B cell (primary cell): Measurements from ENCODE around the gene RBP4. TPM values are rescaled to one million over a fixed set of nuclear protein-coding genes. Genes with fewer than 3 reads are reported as not detected.

Experiments used
- ATAC-seq: fragments of 200-7000 bp; cut with Tn5 transposase; one replicate; pipeline ENCODE4 v1.10.0; 2021; ENCODE audit warnings: low read depth, mild to moderate bottlenecking, moderate number of reproducible peaks, moderate library complexity
- CTCF ChIA-PET: fragments of 350-600 bp; sonication (Branson Sonifier 250); formaldehyde crosslinking; loops from one replicate; lab custom pipeline; 2021; ENCODE audit warnings: antibody characterized with exemption, inconsistent platforms; lab: Charles Lee
- POLR2A ChIA-PET: fragments of 350-600 bp; sonication (Branson Sonifier 250); formaldehyde crosslinking; loops from one replicate; lab custom pipeline; 2021; ENCODE audit warnings: antibody characterized with exemption; lab: Charles Lee
- DNase-seq: peaks from one replicate; pipeline ENCODE4 v3.0.0; 2013
- H2AFZ ChIP-seq: 2 replicates; pipeline ENCODE4 v1.6.1; 2012; ENCODE audit warnings: mild to moderate bottlenecking, low read depth, low read length; ENCODE audit not compliant: insufficient read depth, poor library complexity, severe bottlenecking
- H3K27ac ChIP-seq, 2 donors: 1 replicate in 1 of 2; 2 replicates in 1 of 2; pipeline ENCODE4 v1.5.1; 2012 to 2013; ENCODE audit warnings: low read length in 2 of 2, mild to moderate bottlenecking in 2 of 2, moderate library complexity in 1 of 2
- H3K27me3 ChIP-seq, 4 experiments: fragments of 200-600 bp in 1 of 4; sonication (generic) in 1 of 4; replicated peaks in 1 of 4; 1 replicate in 2 of 4; 2 replicates in 2 of 4; pipeline versions ENCODE4 v1.6.1 to v1.7.0; 2013 to 2016; ENCODE audit warnings: low read length in 3 of 4, mild to moderate bottlenecking in 2 of 4, mixed read lengths in 1 of 4, moderate library complexity in 1 of 4; ENCODE audit not compliant: insufficient read depth in 4 of 4, control insufficient read depth in 3 of 4; ENCODE audit errors: control extremely low read depth in 1 of 4
- H3K36me3 ChIP-seq, 2 experiments: replicated peaks in 1 of 2; 1 replicate in 1 of 2; 2 replicates in 1 of 2; pipeline versions ENCODE4 v1.6.1 to v1.7.1; 2013; ENCODE audit warnings: low read length in 1 of 2; ENCODE audit not compliant: insufficient read depth in 2 of 2, control insufficient read depth in 1 of 2; ENCODE audit errors: control extremely low read depth in 1 of 2, extremely low read depth in 1 of 2
- H3K4me1 ChIP-seq, 2 donors: fragments of 200-600 bp in 1 of 2; sonication (generic) in 1 of 2; 1 replicate in 1 of 2; 2 replicates in 1 of 2; pipeline versions ENCODE4 v1.5.1 to v1.6.1; 2013 to 2017; ENCODE audit warnings: low read length in 2 of 2; ENCODE audit not compliant: control insufficient read depth in 2 of 2, insufficient read depth in 2 of 2
- H3K4me2 ChIP-seq: replicated peaks from 2 replicates; pipeline ENCODE3; 2012; ENCODE audit warnings: mild to moderate bottlenecking, low read depth, low read length; ENCODE audit not compliant: poor library complexity, severe bottlenecking
- H3K4me3 ChIP-seq, 5 experiments: fragments of 200-600 bp in 1 of 5; sonication (generic) in 1 of 5; 1 replicate in 3 of 5; 2 replicates in 2 of 5; pipeline versions ENCODE4 v1.5.1 to v1.7.0; 2011 to 2016; ENCODE audit warnings: low read length in 4 of 5, mild to moderate bottlenecking in 4 of 5, low read depth in 2 of 5, control low read depth in 1 of 5, moderate library complexity in 1 of 5; ENCODE audit not compliant: insufficient read depth in 1 of 5; ENCODE audit errors: control extremely low read depth in 1 of 5, extremely low read depth in 1 of 5
- H3K79me2 ChIP-seq: fragments of 200-600 bp; sonication (generic); one replicate; pipeline ENCODE4 v1.6.0; 2016; ENCODE audit warnings: low read length; ENCODE audit not compliant: control insufficient read depth, insufficient read depth
- H3K9ac ChIP-seq: fragments of 200-600 bp; sonication (generic); 2 replicates; pipeline ENCODE4 v1.6.1; 2017; ENCODE audit warnings: mild to moderate bottlenecking, low read length, moderate library complexity
- H3K9me3 ChIP-seq, 3 donors: one replicate each; pipeline versions ENCODE4 v1.6.1 to v1.7.1; 2013; ENCODE audit warnings: low read length in 2 of 3; ENCODE audit not compliant: control insufficient read depth in 2 of 3, insufficient read depth in 1 of 3; ENCODE audit errors: control extremely low read depth in 1 of 3
- H4K20me1 ChIP-seq: 2 replicates; pipeline ENCODE4 v1.6.0; 2012; ENCODE audit warnings: mild to moderate bottlenecking, low read length; ENCODE audit not compliant: insufficient read depth, control insufficient read depth, poor library complexity, severe bottlenecking
- H3K27ac Mint-ChIP-seq: one replicate; pipeline ENCODE4 v1.8.0; 2021; ENCODE audit warnings: mixed read lengths
- H3K27me3 Mint-ChIP-seq: one replicate; pipeline ENCODE4 v1.8.0; 2021; ENCODE audit warnings: mixed read lengths
- H3K4me1 Mint-ChIP-seq: one replicate; pipeline ENCODE4 v1.8.0; 2021; ENCODE audit warnings: mixed read lengths
- H3K4me3 Mint-ChIP-seq: one replicate; pipeline ENCODE4 v1.8.0; 2021; ENCODE audit warnings: mixed read lengths
- H3K9me3 Mint-ChIP-seq: one replicate; pipeline ENCODE4 v1.8.0; 2022; ENCODE audit warnings: mixed read lengths; ENCODE audit not compliant: insufficient read depth
- CTCF ChIP-seq: fragments of 200-600 bp; IDR thresholded peaks from one replicate; pipeline ENCODE4 v1.8.0; 2022; ENCODE audit warnings: antibody characterized with exemption, mild to moderate bottlenecking
- EZH2 ChIP-seq: IDR thresholded peaks from 2 replicates; pipeline ENCODE4 v1.6.1; 2012; ENCODE audit warnings: borderline replicate concordance, low read depth, mild to moderate bottlenecking, moderate library complexity, low read length; ENCODE audit not compliant: insufficient read depth, poor library complexity, severe bottlenecking
- WGBS: methylation state at CpG from one replicate; pipeline ENCODE4 v1.1.5; 2013; ENCODE audit warnings: missing lambda C conversion rate; ENCODE audit not compliant: insufficient coverage; 5-methylcytosine and 5-hydroxymethylcytosine counted together
- intact Hi-C: fragments of 100-400 bp; cut with micrococcal nuclease; formaldehyde crosslinking; loops from one replicate; pipeline ENCODE4 v1.10.0; 2022
- polyA plus RNA-seq: library from polyadenylated mRNA; depleted of rRNA; stranded (reverse); fragments of >200 nt; gene quantifications from 2 replicates; pipeline ENCODE4 v1.2.3, GENCODE V29; 2012
- total RNA-seq, 2 donors: library from RNA; stranded (reverse); fragments of 120-200 nt in 1 of 2; gene quantifications; 1 replicate in 1 of 2; 2 replicates in 1 of 2; pipeline versions ENCODE4 v1.2.3 to v1.2.4, GENCODE V29; 2013 to 2022

RBP4 gene
- total and polyA plus RNA-seq, 2 donors (not counting 1 experiment from before 2014, with no cell fraction given): not detected

- Mint-ChIP-seq H3K4me1 (peaks cover 1% of the 10 kb centered on the region), H3K9me3 (no peaks in the 10 kb centered on the region), H3K4me3 (no peak overlapping the region), H3K27ac (no peak overlapping the region), H3K27me3 (peaks cover 37% of the 10 kb centered on the region)
- Histone ChIP-seq H3K9ac (no peak overlapping the region), H3K4me2 (no peak overlapping the region), H4K20me1 (no peaks in the 10 kb centered on the region), H3K4me3 (no peak overlapping the region), H3K4me1 (no peaks in the 10 kb centered on the region), H3K79me2 (no peaks in the 10 kb centered on the region), H3K9me3 (no peaks in the 10 kb centered on the region), H3K27me3 (peaks cover 0 to 10% (median 4%) of the 10 kb centered on the region in 4 experiments), H3K27ac (no peak overlapping the region), H3K36me3 (no peaks in the 10 kb centered on the region), H2AFZ (no peak overlapping the region)
- 100% methylated on average over 2 of the region's 5 CpGs for WGBS
- POLR2A ChIA-PET: no interaction called here
- TF ChIP-seq EZH2 (no peak), CTCF (no peak)
- intact Hi-C loops: no loop called here
- DNase-seq: no peak
- CTCF ChIA-PET: no interaction called here
- no peak for ATAC-seq
Observed at GRCh38 chr10:93598157-93598556, 2.9 kb downstream of the RBP4 start.

GRCh38 chr10:93597075-93597599 is 3.9 kb downstream of the RBP4 start:
- no peak overlapping the region for H3K4me2 ChIP-seq
- TF ChIP-seq EZH2 (no peak), CTCF (no peak)
- intact Hi-C loops: no loop called here
- no peaks in the 10 kb centered on the region for H3K9me3 ChIP-seq
- Mint-ChIP-seq H3K27ac (no peak overlapping the region), H3K4me3 (no peak overlapping the region), H3K27me3 (peaks cover 28% of the 10 kb centered on the region), H3K9me3 (no peaks in the 10 kb centered on the region), H3K4me1 (peaks cover 1% of the 10 kb centered on the region)
- ChIA-PET POLR2A (no interaction called here), CTCF (no interaction called here)
- no peaks in the 10 kb centered on the region for H3K36me3 ChIP-seq
- H3K4me3 ChIP-seq: no peak overlapping the region
- DNase-seq: no peak
- H3K27me3 ChIP-seq: peaks cover 0 to 9% (median under 1%) of the 10 kb centered on the region in 4 experiments
- H3K79me2 ChIP-seq: no peaks in the 10 kb centered on the region
- ATAC-seq: no peak
- 100% methylated on average over 1 of the region's 1 CpG for WGBS
- H4K20me1 ChIP-seq: no peaks in the 10 kb centered on the region
- H3K27ac ChIP-seq: no peak overlapping the region
- H3K9ac ChIP-seq: no peak overlapping the region
- H3K4me1 ChIP-seq: no peaks in the 10 kb centered on the region
- H2AFZ ChIP-seq: no peak overlapping the region
